MM.1S (cell line): ENCODE results near the gene ZNF263.

Source experiments
- DNase-seq: peaks from one replicate; pipeline ENCODE4 v3.0.0-alpha.2; 2015
- H2AFZ ChIP-seq: fragments of 300-600 bp; sonication (generic); 2 replicates; pipeline ENCODE4 v1.6.0; 2016; ENCODE audit warnings: antibody characterized with exemption, low read length
- H3F3A ChIP-seq: fragments of 300-600 bp; sonication (generic); 2 replicates; pipeline ENCODE4 v1.6.1; 2016; ENCODE audit warnings: mild to moderate bottlenecking, antibody characterized with exemption, low read length, moderate library complexity, mixed read lengths; ENCODE audit not compliant: insufficient read depth
- H3K27ac ChIP-seq: fragments of 300-600 bp; sonication (generic); 2 replicates; pipeline ENCODE4 v1.5.1; 2016; ENCODE audit warnings: mild to moderate bottlenecking, low read length
- H3K27me3 ChIP-seq: fragments of 300-600 bp; sonication (generic); replicated peaks from 2 replicates; pipeline ENCODE4 v1.6.0; 2016; ENCODE audit warnings: low read length; ENCODE audit not compliant: insufficient read depth
- H3K36me3 ChIP-seq: fragments of 300-600 bp; sonication (generic); replicated peaks from 2 replicates; pipeline ENCODE4 v1.6.1; 2016; ENCODE audit warnings: mild to moderate bottlenecking, low read length, mixed read lengths; ENCODE audit not compliant: insufficient read depth
- H3K4me1 ChIP-seq: fragments of 300-600 bp; sonication (generic); 2 replicates; pipeline ENCODE4 v1.6.1; 2016; ENCODE audit warnings: low read length, mixed read lengths
- H3K4me2 ChIP-seq: fragments of 300-600 bp; sonication (generic); 2 replicates; pipeline ENCODE4 v1.6.0; 2016; ENCODE audit warnings: low read depth, low read length
- H3K4me3 ChIP-seq: fragments of 300-600 bp; sonication (generic); 2 replicates; pipeline ENCODE4 v1.5.1; 2016; ENCODE audit warnings: low read length, mixed read lengths
- H3K79me2 ChIP-seq: fragments of 300-600 bp; sonication (generic); 2 replicates; pipeline ENCODE4 v1.6.1; 2016; ENCODE audit warnings: mixed run types, low read length, mixed read lengths
- H3K9ac ChIP-seq: fragments of 300-600 bp; sonication (generic); 2 replicates; pipeline ENCODE4 v1.6.1; 2016; ENCODE audit warnings: low read length, mixed read lengths
- H3K9me2 ChIP-seq: fragments of 300-600 bp; sonication (generic); replicated peaks from 2 replicates; pipeline ENCODE4 v1.6.1; 2016; ENCODE audit warnings: mild to moderate bottlenecking, low read length, mixed read lengths; ENCODE audit not compliant: insufficient read depth
- H3K9me3 ChIP-seq: fragments of 300-600 bp; sonication (generic); replicated peaks from 2 replicates; pipeline ENCODE4 v1.6.1; 2016; ENCODE audit warnings: mild to moderate bottlenecking, low read length, mixed read lengths; ENCODE audit not compliant: insufficient read depth
- H4K20me1 ChIP-seq: fragments of 300-600 bp; sonication (generic); 2 replicates; pipeline ENCODE4 v1.6.1; 2016; ENCODE audit warnings: mild to moderate bottlenecking, low read length, moderate library complexity, mixed read lengths; ENCODE audit not compliant: insufficient read depth
- CTCF ChIP-seq: fragments of 300-600 bp; sonication (generic); IDR thresholded peaks from 2 replicates; pipeline ENCODE4 v1.5.1; 2016; ENCODE audit warnings: antibody characterized with exemption, low read length, mixed read lengths
- EZH2 ChIP-seq: fragments of 300-600 bp; sonication (generic); optimal IDR thresholded peaks from 2 replicates; pipeline ENCODE3; 2017; ENCODE audit warnings: low read depth, mild to moderate bottlenecking, antibody characterized with exemption, low read length, mixed read lengths
- EZH2phosphoT487 ChIP-seq: fragments of 300-600 bp; sonication (generic); IDR thresholded peaks from 2 replicates; pipeline ENCODE4 v1.6.1; 2018; ENCODE audit warnings: antibody characterized with exemption, low read length

ZNF263 gene

GRCh38 chr16:3305109-3306068 is 22.1 kb downstream of the ZNF263 start, which contains the start of the genes TIGD7 and ZNF75A:
Gene TIGD7 (minus strand): TSS chr16:3305430. CDS start chr16:3300614, 4,816 bp downstream.
Gene ZNF75A (plus strand): TSS chr16:3305497. CDS start chr16:3308429, 2,932 bp downstream.
- peak within 1 kb of the TSS; percentile 72 for H3K4me3 ChIP-seq
- peaks cover 5% of the 10 kb centered on the region for H3K79me2 ChIP-seq
- no peaks in the 10 kb centered on the region for H3K27me3 ChIP-seq
- H3K9me2 ChIP-seq: no peaks in the 10 kb centered on the region
- H3K36me3 ChIP-seq: peaks cover 14% of the 10 kb centered on the region
- no peaks in the 10 kb centered on the region for H3K9me3 ChIP-seq
- no peaks in the 10 kb centered on the region for H3F3A ChIP-seq
- no peaks in the 10 kb centered on the region for H4K20me1 ChIP-seq
- H3K4me2 ChIP-seq: peak within 1 kb of the TSS; percentile 89
- peak within 1 kb of the TSS; percentile 75 for H3K27ac ChIP-seq
- TF ChIP-seq EZH2 (no peak), CTCF (0 out of 2 replicates have a peak, but pooled peaks have one; percentile 10)
- DNase-seq: peak; percentile 90
- H2AFZ ChIP-seq: peak within 1 kb of the TSS; percentile 91
- H3K4me1 ChIP-seq: peaks cover 10% of the 10 kb centered on the region; the same call in 1 of the 2 replicates
- peak within 1 kb of the TSS; percentile 76 for H3K9ac ChIP-seq

GRCh38 chr16:3306078-3306477 is 22.8 kb downstream of the ZNF263 start:
- Histone ChIP-seq H3K79me2 (peaks cover 5% of the 10 kb centered on the region), H3K9me3 (no peaks in the 10 kb centered on the region), H3K27me3 (no peaks in the 10 kb centered on the region), H3K36me3 (peaks cover 14% of the 10 kb centered on the region), H3K9me2 (no peaks in the 10 kb centered on the region), H4K20me1 (no peaks in the 10 kb centered on the region), H3K4me1 (peaks cover 10% of the 10 kb centered on the region; the same call in 1 of the 2 replicates), H3K4me3 (peak overlapping the region; percentile 72), H3K9ac (peak overlapping the region; percentile 76; the same call in 1 of the 2 replicates), H2AFZ (peak overlapping the region; percentile 91), H3K27ac (peak overlapping the region; percentile 75; the same call in 1 of the 2 replicates), H3K4me2 (peak overlapping the region; percentile 89), H3F3A (no peaks in the 10 kb centered on the region)
- DNase-seq: no peak
- no peak for TF ChIP-seq EZH2phosphoT487
- TF ChIP-seq CTCF: no peak
- TF ChIP-seq EZH2: no peak

- H3K9me3 ChIP-seq: no peaks in the 10 kb centered on the region
- H3K9ac ChIP-seq: no peak overlapping the region
- H3K4me3 ChIP-seq: no peak overlapping the region
- H3F3A ChIP-seq: no peaks in the 10 kb centered on the region
- H3K4me1 ChIP-seq: no peaks in the 10 kb centered on the region
- no peak overlapping the region for H3K27ac ChIP-seq
- H3K27me3 ChIP-seq: no peaks in the 10 kb centered on the region
- H4K20me1 ChIP-seq: no peaks in the 10 kb centered on the region
- no peak for DNase-seq
- TF ChIP-seq CTCF (no peak), EZH2 (no peak), EZH2phosphoT487 (no peak)
- H3K4me2 ChIP-seq: no peak overlapping the region
- peaks cover 14% of the 10 kb centered on the region for H3K36me3 ChIP-seq
- H2AFZ ChIP-seq: no peak overlapping the region
- no peaks in the 10 kb centered on the region for H3K9me2 ChIP-seq
- H3K79me2 ChIP-seq: no peaks in the 10 kb centered on the region
Observed at GRCh38 chr16:3311496-3311895, 28.2 kb downstream of the ZNF263 start.
